Endothelial cell of umbilical vein (primary cell): Measurements from ENCODE around the gene GNB1L. TPM values are rescaled to one million over a fixed set of nuclear protein-coding genes. Genes with fewer than 3 reads are reported as not detected.

Experiments used
- BruUV-seq: library from RNA; stranded (reverse); fragments of 400-500 nt; replicated peaks from 2 replicates; lab custom pipeline; 2021; lab: Mats Ljungman, UMichigan
- CTCF ChIA-PET: fragments of 300-600, 350-600 bp; sonication (Branson Sonifier 250); formaldehyde crosslinking; loops from one replicate; lab custom pipeline; 2021; ENCODE audit warnings: antibody characterized with exemption, inconsistent platforms; lab: Charles Lee
- POLR2A ChIA-PET: fragments of 300-600, 350-600 bp; sonication (Branson Sonifier 250); formaldehyde crosslinking; loops from one replicate; lab custom pipeline; 2021; ENCODE audit warnings: antibody characterized with exemption, inconsistent platforms; lab: Charles Lee
- DNase-seq: peaks from one replicate; pipeline ENCODE4 v3.0.0-alpha.2; 2011; ENCODE audit warnings: low read depth, low spot score
- FAIRE-seq: peaks from 2 replicates; lab custom pipeline; 2011; peaks lifted over from hg19 to GRCh38; lab: Jason Lieb, UNC
- H2AFZ ChIP-seq: 2 replicates; pipeline ENCODE4 v1.6.0; 2012; ENCODE audit warnings: low read depth, low read length, control low read depth, inconsistent platforms
- H3K27ac ChIP-seq: 2 replicates; pipeline ENCODE4 v1.5.1; 2011; ENCODE audit warnings: low read depth, mild to moderate bottlenecking, control low read depth, low read length, moderate library complexity; ENCODE audit not compliant: insufficient read depth
- H3K27me3 ChIP-seq, 2 experiments: 2 replicates each; pipeline versions ENCODE4 v1.6.0 to v1.6.1; 2011; ENCODE audit warnings: low read length in 2 of 2, mixed read lengths in 1 of 2; ENCODE audit not compliant: control insufficient read depth in 2 of 2, insufficient read depth in 2 of 2
- H3K36me3 ChIP-seq, 2 experiments: 2 replicates in 1 of 2; 3 replicates in 1 of 2; pipeline ENCODE4 v1.5.1; 2011; ENCODE audit warnings: low read length in 2 of 2, mild to moderate bottlenecking in 1 of 2, moderate library complexity in 1 of 2; ENCODE audit not compliant: control insufficient read depth in 2 of 2, insufficient read depth in 2 of 2; ENCODE audit errors: extremely low read depth in 1 of 2
- H3K4me1 ChIP-seq: 3 replicates; pipeline ENCODE4 v1.5.1; 2011; ENCODE audit warnings: mild to moderate bottlenecking, low read length; ENCODE audit not compliant: control insufficient read depth, insufficient read depth; ENCODE audit errors: extremely low read depth
- H3K4me2 ChIP-seq: 2 replicates; pipeline ENCODE4 v1.6.1; 2011; ENCODE audit warnings: low read length, control low read depth, mixed read lengths; ENCODE audit not compliant: insufficient read depth
- H3K4me3 ChIP-seq, 3 experiments: fragments of 200-600 bp in 1 of 3; sonication (generic), shearing (Covaris generic) in 1 of 3; replicated peaks in 1 of 3; 2 replicates each; pipeline ENCODE4 v1.5.1; 2011 to 2016; ENCODE audit warnings: control low read depth in 3 of 3, low read length in 3 of 3, mild to moderate bottlenecking in 2 of 3, inconsistent platforms in 1 of 3, low read depth in 1 of 3, moderate library complexity in 1 of 3; ENCODE audit not compliant: insufficient read depth in 1 of 3
- H3K79me2 ChIP-seq: 2 replicates; pipeline ENCODE4 v1.6.0; 2012; ENCODE audit warnings: low read length, inconsistent platforms; ENCODE audit not compliant: control insufficient read depth, insufficient read depth
- H3K9ac ChIP-seq: replicated peaks from 2 replicates; pipeline ENCODE3; 2011; ENCODE audit warnings: low read length, control low read depth; ENCODE audit not compliant: insufficient read depth; ENCODE audit errors: extremely low read depth
- H3K9me1 ChIP-seq: replicated peaks from 3 replicates; pipeline ENCODE4 v1.6.0; 2011; ENCODE audit warnings: mild to moderate bottlenecking, low read length; ENCODE audit not compliant: control insufficient read depth, insufficient read depth; ENCODE audit errors: extremely low read depth
- H3K9me3 ChIP-seq: replicated peaks from 2 replicates; pipeline ENCODE4 v1.5.1; 2012; ENCODE audit warnings: low read length, inconsistent platforms; ENCODE audit not compliant: control insufficient read depth, insufficient read depth
- H4K20me1 ChIP-seq: replicated peaks from 2 replicates; pipeline ENCODE3; 2011; ENCODE audit warnings: mild to moderate bottlenecking, low read length; ENCODE audit not compliant: control insufficient read depth, insufficient read depth; ENCODE audit errors: extremely low read depth
- CTCF ChIP-seq, 2 donors: IDR thresholded peaks; 1 replicate in 1 of 2; 2 replicates in 1 of 2; pipeline ENCODE4 v1.5.1; 2011; ENCODE audit warnings: low read length in 2 of 2, mild to moderate bottlenecking in 2 of 2, moderate library complexity in 2 of 2, control low read depth in 1 of 2, inconsistent platforms in 1 of 2, low read depth in 1 of 2; ENCODE audit not compliant: insufficient read depth in 1 of 2; ENCODE audit errors: extremely low read depth in 1 of 2
- FOS ChIP-seq: IDR thresholded peaks from 2 replicates; pipeline ENCODE4 v1.6.1; 2011; ENCODE audit warnings: mild to moderate bottlenecking, low read length, moderate library complexity, borderline replicate concordance; ENCODE audit not compliant: insufficient read depth
- GATA2 ChIP-seq: IDR thresholded peaks from 2 replicates; pipeline ENCODE4 v1.7.0; 2011; ENCODE audit warnings: low read depth, mild to moderate bottlenecking, moderate library complexity, mixed read lengths, low read length; ENCODE audit not compliant: insufficient read length, insufficient read depth
- MAX ChIP-seq: IDR thresholded peaks from 2 replicates; pipeline ENCODE4 v1.6.1; 2011; ENCODE audit not compliant: insufficient read depth, insufficient read length
- MYC ChIP-seq: IDR thresholded peaks from one replicate; pipeline ENCODE4 v1.6.1; 2011; ENCODE audit warnings: mild to moderate bottlenecking, low read depth, low read length
- POLR2A ChIP-seq: IDR thresholded peaks from 2 replicates; pipeline ENCODE4 v1.6.1; 2012; ENCODE audit warnings: low read depth, mild to moderate bottlenecking, control low read depth, low read length
- POLR2AphosphoS5 ChIP-seq: IDR thresholded peaks from 2 replicates; pipeline ENCODE4 v1.6.1; 2012; ENCODE audit warnings: low read depth, mild to moderate bottlenecking, control low read depth, low read length, moderate library complexity; ENCODE audit not compliant: insufficient read depth
- dilution Hi-C: fragments of 300-500 bp; cut with MboI; formaldehyde crosslinking; loops from one replicate; pipeline ENCODE4 v1.15.0; 2019; ENCODE audit warnings: low sequenced_read_pairs; ENCODE audit not compliant: extremely low pct_ligation_motif_present
- intact Hi-C: fragments of 100-400 bp; cut with micrococcal nuclease; formaldehyde crosslinking; loops from one replicate; pipeline ENCODE4 v1.10.0; 2022
- polyA plus RNA-seq, 4 experiments: library from polyadenylated mRNA; depleted of rRNA in 3 of 4; stranded (reverse) in 3 of 4; unstranded in 1 of 4; fragments of >200 nt; gene quantifications; 2 replicates each; pipeline versions ENCODE4 v1.2.1 to v1.2.3, GENCODE V29; 2011 to 2012; ENCODE audit warnings: missing spikeins in 1 of 4
- total RNA-seq: library from RNA; stranded (reverse); gene quantifications from 2 replicates; pipeline ENCODE4 v1.2.3, GENCODE V29; 2021

GNB1L gene
- total and polyA plus RNA-seq, 2 donors (not counting 3 experiments of a cell fraction or from before 2014, with no cell fraction given): 5.4 to 5.9 TPM

- ChIA-PET POLR2A (interaction anchor here (0.8 to 1.8 kb wide), 4 partner anchors 9 to 35 kb away, joined by 3 to 9 read pairs (median 4); no protein-coding TSS in a partner anchor), CTCF (interaction anchor here (1.2 to 1.7 kb wide), 5 partner anchors 10 to 156 kb away, joined by 4 to 9 read pairs (median 4); partner anchors contain the start of genes GNB1L, GP1BB and RTL10)
- no peak for TF ChIP-seq MAX
- peak; percentile 23 for TF ChIP-seq MYC
- no peak for TF ChIP-seq GATA2
- peak; percentile 82 for TF ChIP-seq POLR2A
- TF ChIP-seq FOS: no peak
- no peak for TF ChIP-seq POLR2AphosphoS5
- TF ChIP-seq CTCF (IDR thresholded peaks at IDR 0.05; ENCODE audit: extremely low read depth in 1 of 2, insufficient read depth in 1 of 2, low read depth in 1 of 2, low read length in 2 of 2): no peak
- Histone ChIP-seq H3K36me3 (peaks cover 7 to 11% of the 10 kb centered on the region in 2 experiments), H3K27ac (peak overlapping the region; percentile 95), H3K79me2 (peaks cover 49% of the 10 kb centered on the region), H3K9ac (peak overlapping the region; percentile 95), H3K9me1 (no peaks in the 10 kb centered on the region), H3K27me3 (no peaks in the 10 kb centered on the region), H4K20me1 (no peaks in the 10 kb centered on the region), H3K4me2 (peak overlapping the region; percentile 72), H3K4me1 (peaks cover 73% of the 10 kb centered on the region), H2AFZ (no peak overlapping the region), H3K4me3 (peak overlapping the region; percentile 6 to 80 (median 57)), H3K9me3 (no peaks in the 10 kb centered on the region)
- dilution Hi-C loops: no loop called here
- BruUV-seq: no TSS peak
- DNase-seq: no peak
- intact Hi-C loops: loop anchor here (2.0 kb wide), 2 partner anchors 35 to 69 kb away; no protein-coding TSS in a partner anchor
- FAIRE-seq: peak; percentile 79
Observed at GRCh38 chr22:19879992-19880785, 25.5 kb upstream of the GNB1L start.
